Activated CD8-positive, alpha-beta memory T cell treated with anti-CD3 and anti-CD28 coated beads for 1 hour (primary cell): ENCODE results near the gene FAM174C.

Experiments
- DNase-seq, 2 donors: peaks; one replicate each; pipeline ENCODE4 v3.0.0-alpha.2; 2020; ENCODE audit warnings: low read depth in 1 of 2; ENCODE audit errors: extremely low read depth in 1 of 2

Gene FAM174C

DNA sequence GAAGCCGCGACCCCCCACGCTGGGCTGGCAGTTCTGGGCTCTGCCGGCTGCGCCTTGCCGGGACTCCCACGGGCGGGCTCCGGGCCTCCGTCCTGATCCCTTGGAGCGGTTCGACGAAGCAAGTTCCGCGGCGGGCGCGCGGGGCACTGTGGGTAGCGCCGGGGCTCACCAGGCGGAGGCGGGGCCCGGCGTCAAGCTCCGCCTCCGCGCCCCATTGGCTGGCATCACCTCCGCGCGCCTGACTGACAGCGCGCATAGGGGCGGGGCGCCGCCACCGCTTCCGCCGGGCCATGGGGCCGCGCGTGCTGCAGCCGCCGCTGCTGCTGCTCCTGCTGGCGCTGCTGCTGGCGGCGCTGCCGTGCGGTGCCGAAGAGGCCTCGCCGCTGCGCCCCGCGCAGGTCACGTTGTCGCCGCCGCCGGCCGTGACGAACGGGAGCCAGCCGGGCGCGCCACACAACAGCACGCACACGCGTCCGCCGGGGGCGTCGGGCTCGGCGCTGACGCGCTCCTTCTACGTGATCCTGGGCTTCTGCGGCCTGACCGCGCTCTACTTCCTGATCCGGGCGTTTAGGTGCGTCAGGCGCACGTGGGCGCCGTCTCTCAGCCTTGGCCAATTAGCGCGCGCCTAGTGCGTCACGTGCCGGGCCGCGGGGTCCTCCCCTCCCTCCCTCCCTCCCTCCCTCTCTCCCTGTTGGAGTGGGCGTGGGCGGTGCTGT, at the start of gene FAM174C:
Gene FAM174C (plus strand): TSS at position 271 of the 716 bp plus-strand sequence. CDS start 20 bp downstream, at position 291.
- DNase-seq = peak; percentile 91 to 96

DNA sequence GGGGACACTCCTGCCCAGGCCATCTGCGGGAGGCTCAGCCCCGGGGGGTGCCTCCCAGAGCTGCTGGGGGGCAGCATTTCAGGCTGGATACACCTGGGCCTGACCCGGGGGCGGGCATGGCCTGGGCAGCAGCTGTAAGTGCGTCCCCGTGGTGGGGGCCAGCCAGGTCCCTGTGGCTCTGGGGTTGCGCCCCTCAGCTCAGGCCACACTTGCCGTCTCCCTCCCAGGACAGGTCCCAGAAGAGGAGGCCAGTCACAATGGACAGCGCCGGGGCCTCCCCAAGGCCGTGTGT, 49.2 kb upstream of the FAM174C start:
- no peak for DNase-seq

DNA sequence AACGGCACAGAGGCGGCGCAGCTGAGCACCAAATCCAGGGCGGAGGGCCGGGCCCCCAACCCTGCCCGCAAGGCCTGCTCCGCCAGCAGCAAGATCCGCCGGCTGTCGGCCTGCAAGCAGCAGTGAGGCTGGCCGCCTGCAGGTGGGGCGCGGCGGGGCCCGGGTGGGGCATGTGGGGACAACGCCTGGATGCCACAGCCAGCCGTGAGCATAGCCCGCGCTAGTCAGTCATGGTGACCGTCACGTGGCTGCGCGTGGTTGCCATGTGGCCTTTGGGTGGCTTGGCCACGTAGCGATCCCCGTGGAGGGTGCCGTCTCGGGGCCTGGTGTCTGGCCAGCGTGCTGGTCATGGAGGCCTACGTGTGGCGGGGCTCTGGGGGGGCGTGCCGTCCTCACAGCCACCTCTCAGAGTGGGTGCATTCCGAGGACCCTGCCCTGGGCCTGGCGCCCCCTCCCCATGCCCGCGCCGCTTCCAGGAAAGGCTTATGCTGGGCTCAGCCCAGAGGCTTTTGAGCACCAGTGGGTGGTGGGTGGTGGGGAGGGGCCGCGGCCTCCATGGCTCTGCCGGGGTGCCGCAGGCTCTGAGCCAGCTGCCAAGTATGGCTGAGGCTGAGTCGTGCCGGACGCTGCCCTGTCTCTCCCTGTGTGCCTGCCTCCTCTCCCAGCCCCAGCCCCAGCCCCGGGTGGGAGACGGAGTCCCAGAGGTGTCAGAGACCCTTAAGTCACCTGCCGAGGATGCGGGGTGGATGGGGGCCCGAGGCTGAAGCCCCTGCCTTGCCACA, 48.6 kb upstream of the FAM174C start:
- DNase-seq = no peak

DNA sequence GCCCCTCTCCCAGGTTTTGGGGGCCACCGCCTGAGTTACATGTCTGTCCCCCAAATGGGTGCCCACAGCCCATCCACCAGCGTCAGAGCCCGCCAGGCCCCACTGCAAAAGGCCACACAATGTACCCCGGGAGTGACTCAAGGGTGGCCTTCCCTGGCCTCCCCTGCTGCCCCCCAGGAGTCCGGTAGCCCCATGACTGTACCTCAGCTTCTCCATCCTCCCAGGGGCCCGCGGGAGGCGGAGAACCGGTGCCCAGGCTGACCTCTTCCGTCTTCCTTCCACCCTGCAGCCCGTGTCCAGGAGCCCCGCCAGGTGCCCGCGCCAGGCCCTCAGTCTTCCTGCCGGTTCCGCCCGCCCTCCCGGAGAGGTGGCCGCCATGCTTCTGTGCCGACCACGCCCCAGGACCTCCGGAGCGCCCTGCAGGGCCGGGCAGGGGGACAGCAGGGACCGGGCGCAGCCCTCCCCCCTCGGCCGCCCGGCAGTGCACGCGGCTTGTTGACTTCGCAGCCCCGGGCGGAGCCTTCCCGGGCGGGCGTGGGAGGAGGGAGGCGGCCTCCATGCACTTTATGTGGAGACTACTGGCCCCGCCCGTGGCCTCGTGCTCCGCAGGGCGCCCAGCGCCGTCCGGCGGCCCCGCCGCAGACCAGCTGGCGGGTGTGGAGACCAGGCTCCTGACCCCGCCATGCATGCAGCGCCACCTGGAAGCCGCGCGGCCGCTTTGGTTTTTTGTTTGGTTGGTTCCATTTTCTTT, 47.9 kb upstream of the FAM174C start:
- no peak for DNase-seq

DNA sequence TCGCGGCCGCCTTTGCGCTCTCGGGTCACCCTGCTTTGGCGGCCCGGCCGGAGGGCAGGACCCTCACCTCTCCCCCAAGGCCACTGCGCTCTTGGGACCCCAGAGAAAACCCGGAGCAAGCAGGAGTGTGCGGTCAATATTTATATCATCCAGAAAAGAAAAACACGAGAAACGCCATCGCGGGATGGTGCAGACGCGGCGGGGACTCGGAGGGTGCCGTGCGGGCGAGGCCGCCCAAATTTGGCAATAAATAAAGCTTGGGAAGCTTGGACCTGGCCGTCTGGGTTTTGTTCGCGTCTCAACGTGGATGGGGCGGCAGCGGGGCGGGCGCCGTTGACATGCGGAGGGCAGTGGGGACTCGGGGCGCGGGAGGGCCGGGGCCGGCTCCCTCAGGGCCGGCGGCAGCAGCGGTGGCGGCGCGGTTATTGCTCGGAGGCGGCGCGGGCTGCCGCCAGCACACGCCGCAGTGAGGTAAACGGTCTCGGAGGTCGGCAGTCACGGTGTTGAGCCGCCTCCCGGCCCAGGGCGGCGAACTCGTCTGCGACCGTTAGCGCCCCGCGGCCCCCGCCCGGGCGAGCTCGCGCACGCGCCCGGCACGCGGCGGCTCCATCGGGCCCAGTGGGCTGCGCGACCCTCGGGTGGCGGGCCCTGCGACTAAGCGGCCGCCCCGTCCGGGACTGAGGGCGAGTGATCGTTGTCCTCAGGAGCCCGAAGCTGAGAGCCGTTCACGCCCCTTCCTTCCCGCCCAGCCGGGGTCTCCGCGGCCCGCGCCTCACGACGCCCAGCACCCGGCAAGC, 47.0 kb upstream of the FAM174C start:
- no peak for DNase-seq

DNA sequence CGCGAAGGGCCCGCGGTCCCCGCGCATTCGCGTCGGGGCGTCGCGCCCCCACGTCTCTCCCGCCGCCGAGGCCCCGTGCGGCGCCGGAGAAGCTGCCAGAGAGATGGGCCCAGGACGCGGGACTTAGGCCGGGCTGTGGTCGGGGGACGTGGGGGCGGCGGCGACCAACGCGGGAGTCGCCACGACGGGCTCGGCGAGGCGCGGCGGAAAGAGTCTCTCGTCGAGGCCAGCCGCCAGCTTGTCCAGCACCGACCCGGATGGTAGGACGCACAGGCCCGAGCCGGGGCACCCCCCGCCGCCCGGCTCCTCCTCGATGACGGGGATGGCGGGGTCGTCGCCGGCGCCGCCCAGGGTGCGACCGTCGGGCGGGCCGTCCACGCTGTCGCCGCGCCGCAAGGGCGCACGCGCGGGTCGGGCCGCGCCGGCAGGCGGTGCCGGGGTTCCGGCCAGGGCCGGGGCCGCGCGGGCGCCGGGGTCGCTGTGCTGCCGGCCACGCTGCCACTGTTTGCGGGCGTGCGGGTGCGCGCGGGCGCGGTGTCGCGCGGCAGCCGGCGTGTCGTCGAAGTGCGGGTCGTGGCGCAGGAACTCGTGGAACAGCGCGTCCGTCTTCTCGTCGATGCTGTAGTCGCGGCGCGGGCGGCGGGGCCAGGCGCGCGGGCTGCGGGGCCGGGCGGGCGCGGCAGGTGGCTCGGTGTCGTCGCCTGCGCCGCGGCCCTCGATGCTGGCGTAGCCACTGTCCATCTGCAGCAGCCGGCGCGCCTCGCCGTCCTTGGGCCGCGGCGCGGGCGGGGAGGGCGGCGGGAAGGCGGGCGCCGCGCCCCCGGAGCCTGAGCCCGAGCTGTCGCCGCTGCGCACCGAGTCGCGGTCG, 46.0 kb upstream of the FAM174C start:
- DNase-seq = no peak

DNA sequence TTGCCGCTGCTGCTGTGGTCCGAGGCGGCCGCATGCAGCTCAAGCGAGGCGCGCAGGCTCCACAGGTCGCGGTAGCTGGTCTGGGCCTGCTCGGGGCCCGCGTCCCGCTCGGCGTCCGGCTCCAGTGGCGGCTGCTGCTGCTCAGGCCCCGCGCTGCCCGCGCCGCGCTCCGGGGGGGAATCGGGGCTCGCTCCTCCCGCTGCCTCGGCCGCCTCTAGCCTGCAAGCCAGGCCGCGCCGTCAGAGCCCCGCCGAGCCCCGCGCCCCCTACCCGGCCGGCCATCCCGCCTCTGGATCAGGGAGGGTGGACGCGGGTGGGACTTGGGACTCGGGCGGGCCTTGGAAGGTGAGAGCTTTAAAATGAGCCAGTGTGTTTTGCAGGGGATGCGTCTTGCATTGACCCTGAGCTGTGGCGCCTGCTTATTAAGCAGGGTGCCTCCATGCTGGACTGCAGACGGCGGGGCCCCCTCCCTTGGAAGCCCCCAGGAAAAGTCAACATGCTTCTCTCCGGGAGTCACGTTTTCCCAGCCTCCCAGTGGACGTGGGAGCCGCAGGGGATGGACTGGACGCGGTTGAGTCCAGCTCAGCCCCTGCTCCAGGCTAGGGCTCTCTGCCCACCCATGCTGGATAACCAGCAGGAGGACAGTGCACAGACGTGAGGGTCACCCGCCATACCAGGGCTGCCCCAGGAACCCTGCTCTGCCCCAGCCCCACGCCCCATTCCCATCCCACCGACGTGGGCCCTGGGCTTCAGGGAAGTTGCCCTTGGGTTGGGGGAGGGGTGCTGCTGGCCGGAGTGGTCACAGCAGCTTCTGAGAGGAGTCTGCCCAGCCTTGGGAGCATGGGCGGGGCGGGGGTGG, 45.2 kb upstream of the FAM174C start:
- no peak for DNase-seq

DNA sequence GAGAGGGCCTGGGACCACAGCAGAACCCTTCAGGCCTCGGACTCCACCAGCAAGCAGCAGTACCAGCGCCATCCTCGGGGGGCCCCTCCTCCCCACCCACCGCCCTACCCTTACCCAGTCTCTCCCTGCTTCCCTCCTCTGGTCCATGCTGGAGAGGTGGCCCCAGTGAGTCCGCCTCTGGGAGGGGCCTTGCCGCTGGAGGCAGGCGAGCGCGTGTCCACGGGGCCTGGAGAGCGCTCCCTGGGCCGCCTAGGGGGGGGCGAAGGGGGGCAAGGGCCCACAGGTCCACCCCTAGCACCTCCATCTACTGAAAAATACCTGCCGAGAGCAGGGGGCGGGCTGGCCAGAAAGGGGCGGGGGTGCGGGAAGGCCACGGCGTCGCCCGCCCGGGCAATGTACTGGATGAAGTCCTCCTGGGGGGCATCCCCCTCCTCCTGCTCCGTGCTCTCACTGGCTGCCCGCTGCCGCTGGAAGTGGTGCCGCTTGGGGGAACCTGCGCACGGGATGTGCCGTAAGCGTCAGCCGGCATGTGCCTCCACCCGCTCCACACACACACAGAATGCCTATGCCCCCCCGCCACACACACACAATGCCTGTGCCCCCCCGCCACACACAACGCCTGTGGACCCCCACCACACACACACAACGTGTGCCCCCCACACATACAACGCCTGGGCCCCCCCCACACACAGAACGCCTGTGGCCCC, 44.4 kb upstream of the FAM174C start:
- no peak for DNase-seq

DNA sequence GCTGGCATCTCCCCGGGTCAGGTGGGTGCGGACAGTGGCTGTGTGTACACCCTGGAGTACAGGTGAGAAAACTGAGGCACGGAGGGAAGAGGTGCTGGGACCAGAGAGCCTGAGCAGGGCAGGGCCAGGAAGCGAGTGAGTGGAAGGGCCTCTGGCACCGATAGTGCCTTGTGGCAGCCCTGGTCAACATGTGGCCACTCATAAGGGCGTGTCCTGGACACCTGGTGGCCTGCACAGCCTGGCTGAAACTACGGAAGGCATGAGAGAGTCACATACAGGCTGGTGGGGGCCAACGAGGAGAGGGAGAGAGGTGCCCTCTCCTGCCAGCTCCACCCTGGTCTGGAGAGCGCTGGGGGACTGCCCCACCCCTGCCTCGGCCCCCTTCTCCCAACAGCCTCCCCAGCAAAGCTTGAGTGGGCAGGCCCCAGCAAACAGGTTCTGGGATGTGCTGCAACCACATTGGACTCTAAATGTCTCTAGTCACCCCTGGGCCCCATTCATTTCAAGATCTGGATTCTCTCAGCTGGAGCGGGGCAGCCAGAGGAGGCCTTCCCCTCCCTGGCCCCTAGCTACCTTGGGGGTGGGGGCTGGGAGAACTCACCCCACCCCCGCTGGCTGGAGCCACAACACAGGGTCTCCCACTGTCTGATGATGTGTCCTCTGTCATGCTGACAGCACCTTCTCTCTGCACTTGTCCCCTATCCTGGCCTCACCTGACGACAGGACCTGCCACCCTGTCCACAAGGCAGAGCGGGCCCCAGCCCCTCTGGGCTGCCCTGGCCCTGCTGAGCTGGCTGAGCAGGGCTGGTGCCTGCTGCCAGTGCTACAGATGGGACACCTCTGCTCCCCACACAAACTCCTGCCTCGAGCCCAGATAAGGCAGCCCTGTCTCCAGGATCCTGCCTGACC, 43.3 kb upstream of the FAM174C start:
- DNase-seq = no peak

DNA sequence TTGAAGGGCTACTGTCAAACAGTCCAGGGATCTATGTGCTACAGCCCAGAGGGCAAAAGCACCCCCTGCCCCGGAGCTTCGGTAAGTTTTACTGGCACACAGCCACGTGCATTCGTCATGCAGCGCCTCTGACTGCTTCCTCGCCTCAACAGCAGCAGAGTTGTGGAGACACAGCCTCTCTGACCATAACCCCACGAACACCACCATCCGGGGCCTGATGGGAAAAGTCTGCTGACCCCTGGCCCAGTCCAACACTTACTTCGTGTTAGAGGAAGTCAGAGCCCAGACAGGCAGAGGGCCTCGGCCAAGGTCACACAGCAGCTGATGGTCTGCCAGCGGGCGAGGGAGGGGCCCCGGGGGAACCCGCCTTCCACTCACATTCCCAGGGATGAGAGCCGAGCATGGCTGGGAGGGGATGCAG, 42.7 kb upstream of the FAM174C start:
- no peak for DNase-seq

DNA sequence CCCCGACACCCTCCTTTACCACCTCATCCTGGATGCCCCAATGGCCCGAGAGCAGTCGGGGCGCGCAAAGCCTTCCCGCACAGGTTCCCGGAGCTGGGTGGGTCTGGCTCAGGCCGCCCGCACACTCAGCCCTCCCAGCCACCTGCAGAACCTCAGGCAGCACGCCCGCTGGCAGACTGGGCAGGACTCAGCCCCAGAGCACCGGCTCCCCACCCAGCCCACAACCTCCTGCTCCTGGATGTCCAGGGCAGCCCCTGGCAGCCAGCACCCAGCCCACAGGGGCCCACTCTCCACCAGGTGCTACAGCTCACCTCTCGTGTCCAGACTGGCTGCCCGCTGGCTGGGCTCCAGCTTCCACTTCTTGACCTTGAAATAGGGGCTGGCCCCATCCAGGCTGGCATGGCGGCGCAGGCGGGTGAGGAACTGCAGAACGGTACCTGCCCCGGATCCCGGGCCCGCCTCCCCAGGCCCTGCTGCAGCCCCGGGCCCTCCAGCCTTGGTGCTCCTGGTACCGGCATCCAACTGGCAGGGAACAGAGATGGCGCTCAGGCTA, 42.1 kb upstream of the FAM174C start:
- DNase-seq = no peak

DNA sequence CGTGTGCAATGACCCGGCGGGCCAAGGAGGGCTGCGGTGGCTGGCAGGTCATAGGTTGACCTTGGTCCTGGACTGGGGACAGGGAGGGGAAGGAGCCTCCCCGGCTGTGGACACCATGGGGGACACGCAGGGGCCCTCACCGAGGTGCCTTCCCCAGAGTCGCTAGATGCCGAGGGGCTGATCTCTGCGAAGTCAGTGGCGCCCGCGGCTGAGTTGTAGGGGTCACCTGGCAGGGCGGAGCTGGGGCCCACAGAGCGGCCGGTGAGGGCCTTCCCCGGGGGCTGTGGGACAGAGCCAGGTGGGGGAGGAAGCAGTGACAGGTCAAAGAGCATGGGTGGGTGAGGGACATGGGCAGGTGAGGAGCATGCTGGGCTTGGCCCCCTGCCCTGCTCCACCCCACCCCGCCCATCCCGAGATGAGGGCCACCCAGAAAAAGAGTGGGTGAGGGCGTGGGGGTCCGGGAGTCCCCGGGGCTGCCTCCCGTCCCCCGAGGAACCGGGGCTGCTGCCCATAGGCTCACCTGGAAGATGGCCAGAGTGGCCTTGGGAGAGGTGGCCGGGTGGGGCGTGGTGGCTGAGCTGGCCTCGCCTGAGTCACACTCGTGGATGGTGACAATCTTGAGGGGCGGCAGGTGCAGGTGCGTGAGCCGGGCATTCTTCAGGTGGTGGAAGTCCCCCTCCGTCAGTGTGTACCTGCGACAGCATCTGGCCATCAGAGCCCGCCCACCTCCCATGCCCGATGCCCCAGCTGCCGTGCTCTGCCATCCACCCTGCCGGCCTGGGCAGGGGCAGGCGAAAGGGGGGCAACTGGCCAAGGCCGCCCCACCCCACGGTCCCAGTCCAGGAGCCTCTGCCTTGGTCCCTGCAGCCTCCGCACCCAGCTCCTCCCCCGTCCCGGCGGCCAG, 41.0 kb upstream of the FAM174C start:
- no peak for DNase-seq

DNA sequence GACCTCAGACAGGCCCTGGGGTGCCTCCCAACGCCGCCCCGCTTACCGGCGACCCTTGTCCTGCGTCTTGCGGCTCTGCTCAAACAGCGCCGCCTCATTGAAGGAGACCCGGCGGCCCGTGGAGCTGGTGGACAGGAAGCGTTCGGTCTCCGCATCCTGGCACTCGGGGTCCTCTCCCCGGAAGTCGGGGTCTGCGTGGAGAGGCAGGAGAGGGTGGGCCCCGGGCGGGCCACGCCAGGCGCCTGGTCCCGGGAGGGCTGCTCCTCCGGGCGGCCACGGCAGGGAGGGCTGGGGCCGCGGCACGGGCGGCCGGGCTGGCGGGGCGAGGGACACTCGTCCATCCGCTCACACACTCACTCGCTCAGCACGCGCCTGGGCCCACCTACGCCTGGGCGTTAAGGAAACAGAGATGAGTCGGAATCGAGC, 40.4 kb upstream of the FAM174C start:
- no peak for DNase-seq

DNA sequence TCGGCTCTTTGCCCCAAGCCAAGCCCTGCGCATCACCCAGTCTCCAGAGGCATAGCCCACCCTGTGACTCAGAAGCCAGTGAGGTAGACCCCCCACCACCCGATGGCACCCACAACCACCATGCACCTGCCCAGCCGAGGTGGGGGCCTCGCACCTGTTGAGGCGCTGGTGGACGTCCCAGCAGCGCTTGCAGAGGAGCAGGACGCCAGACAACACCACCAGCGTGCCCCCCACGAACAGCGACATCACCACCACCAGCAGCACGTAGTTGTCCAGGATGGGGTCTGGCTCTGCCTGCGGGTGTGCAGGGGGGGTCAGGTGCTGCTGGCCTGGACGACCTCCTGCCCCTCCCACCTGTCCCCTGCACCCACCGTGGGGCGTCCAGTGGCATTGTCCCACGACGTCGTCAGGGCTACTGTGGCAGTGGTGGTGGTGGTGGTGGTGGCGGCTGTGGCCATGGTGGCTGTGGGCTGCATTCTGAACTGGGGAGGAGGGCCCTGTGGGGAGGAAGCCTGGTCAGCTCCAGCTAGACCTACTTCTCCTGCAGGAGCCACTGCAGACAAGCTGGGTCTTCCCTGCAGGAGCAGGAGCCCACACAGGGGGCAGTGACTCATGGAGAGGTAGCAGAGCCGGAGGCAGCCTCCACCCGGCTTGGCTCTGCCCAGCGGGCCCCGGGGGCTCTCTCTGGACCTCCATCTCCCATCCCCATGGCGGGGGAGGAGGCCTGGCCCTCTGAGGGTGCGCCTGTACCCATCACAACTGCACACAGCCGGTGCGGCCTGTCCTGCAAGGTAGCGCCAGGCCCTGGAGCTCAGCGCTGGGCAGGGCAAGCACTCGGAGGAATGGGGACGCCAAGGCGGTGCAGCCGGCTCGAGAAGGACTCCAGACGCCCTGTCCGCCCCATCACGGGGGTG, 39.4 kb upstream of the FAM174C start:
- no peak for DNase-seq

DNA sequence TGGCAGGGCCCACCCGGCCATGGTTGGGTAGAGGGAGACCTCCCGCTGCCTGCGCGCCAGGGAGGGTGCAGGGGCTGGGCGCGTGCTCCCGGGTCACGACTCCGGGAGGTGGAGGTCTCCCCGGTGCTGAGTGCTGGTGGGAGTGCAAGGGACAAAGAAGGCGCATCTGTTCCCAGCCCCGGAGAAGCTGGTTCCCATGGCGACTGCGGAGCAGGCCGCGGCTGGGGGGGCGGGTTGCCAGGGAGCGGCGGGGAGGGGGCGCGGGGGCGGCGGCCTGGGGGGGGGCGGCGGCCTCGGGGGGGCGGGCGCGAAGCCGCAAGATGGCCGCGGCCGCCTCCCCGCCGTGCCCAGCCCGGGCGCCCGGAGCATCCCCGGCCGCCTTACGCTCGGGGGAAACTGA, 38.8 kb upstream of the FAM174C start:
- no peak for DNase-seq
